HG03039 (cell line): ENCODE data around the gene LRRC36.

Experiments used
- ATAC-seq: cut with Tn5 transposase; IDR thresholded peaks from one replicate; pipeline ENCODE4 v1.9.1; 2021; ENCODE audit warnings: mild to moderate bottlenecking, moderate library complexity; ENCODE audit not compliant: unreplicated experiment

Gene LRRC36

DNA sequence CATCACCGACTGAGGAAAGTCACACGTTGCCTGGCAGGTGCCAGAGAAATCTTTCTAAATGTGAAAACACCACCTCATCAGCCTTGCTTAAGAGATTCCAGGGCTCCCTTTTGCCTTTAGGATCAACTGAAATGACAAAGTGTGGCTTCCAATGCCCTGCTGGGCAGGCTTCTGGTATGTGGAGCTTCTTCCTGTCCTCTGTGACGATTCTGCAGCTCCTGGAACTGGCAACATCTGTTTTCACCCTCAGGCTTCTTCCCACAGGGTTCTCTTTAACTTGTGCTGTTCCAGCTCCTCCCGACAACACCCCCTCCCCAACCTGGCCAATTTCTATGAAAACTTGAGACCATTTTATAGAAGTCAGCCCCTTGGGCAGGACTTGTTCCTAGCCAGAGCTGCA is 94.4 kb downstream of the LRRC36 start:
- no peak for ATAC-seq

DNA sequence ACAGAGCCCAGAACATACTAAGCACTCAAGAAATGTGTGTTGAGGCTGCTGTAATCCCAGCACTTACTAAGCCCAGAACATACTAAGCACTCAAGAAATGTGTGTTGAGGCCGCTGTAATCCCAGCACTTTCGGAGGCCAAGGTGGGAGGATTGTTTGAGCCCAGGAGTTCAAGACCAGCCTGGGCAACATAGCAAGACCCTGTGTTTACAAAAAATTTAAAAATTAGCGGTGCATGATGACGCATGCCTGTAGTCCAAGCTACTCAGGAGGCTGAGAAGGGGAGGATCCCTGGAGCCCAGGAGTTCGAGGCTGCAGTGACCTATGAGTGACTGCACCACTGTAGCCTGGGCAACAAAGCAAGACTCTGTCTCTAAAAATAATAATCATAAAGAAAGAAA is 96.4 kb downstream of the LRRC36 start:
- no peak for ATAC-seq

DNA sequence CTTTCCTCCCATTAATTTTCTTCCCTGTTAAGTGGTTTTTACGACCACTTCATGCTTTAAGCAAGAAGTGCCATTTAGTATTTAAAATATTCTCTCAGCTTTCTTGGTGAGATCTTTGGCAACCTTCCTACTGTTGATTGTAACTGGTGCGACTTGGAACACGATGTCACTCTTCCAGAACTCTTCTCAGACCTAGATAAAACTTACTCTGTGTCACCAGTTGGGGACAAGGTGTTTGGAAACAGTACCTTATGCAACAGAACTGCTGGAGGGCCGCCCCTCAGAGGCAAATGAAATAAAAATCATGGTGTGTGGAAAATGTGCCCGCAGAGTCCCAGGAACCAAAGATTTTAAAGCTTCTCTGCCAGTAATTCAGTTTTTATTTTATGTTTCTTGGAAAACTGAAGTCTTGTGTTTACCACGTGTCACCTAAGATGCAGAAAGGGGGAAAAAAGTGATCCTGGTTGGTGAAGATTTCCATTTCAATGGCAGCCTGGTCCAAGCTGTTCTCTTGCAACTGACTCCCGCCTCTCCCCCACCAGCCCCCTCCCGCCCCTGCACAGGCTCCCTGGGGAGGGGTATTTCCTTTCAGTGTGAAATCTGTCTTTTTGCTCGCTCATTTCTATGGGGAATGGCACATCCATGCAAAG is 97.1 kb downstream of the LRRC36 start:
- ATAC-seq = no peak

DNA sequence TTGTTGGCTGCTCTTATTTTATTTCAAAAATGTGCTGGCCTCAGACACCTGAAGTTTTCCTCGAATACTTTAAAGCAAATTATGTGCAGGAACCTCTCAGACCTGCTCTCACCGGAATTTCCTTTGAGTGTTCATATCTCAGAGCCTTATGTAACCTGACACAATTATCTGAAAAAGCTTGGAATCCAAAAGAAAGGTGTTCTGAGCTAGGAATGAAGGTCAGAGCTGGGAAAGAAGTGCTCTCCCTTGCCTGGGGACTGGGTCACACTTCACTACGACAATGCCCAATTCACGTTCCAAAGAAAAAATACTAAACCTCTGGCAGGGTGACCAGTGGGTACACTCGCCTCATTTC is 97.6 kb downstream of the LRRC36 start:
- ATAC-seq = no peak

DNA sequence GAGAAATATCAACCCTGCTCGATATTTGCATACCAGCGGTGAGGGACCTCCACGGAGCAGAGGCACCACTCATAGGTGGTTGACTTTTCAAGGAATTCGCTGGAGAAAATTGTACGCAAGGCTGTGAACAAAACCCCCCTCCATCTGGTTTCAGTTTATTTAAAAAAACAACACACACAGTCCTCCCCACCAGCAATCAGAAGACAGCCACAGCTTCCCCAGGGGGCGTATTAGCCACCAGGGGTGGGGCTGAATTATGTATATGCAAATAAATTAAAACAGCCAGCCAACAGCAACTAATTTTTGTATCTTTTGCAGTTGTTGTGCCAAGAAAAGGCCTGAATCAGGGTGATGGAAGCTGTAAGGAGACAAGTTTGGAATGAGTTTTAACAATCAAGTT is 98.4 kb downstream of the LRRC36 start:
- ATAC-seq = no peak

DNA sequence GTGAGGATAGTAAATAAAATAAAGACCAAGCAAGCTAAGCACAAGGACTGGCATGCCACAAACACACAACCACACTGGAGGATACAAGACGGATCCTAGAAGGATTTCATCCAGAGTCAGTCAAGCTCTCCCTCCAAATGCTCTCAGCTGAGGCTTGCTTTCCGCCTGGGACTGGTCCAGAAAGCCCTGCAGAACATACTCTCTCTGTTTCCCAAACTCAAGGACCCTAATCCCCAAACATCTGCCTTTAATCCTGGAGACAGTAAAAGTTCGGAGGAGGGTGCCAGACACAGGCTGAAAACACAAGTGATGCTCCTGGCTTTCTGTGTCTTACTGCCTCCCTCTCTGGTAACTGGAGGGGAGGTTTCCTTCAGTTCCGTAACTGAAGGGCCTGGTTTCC is 99.0 kb downstream of the LRRC36 start:
- no peak for ATAC-seq

DNA sequence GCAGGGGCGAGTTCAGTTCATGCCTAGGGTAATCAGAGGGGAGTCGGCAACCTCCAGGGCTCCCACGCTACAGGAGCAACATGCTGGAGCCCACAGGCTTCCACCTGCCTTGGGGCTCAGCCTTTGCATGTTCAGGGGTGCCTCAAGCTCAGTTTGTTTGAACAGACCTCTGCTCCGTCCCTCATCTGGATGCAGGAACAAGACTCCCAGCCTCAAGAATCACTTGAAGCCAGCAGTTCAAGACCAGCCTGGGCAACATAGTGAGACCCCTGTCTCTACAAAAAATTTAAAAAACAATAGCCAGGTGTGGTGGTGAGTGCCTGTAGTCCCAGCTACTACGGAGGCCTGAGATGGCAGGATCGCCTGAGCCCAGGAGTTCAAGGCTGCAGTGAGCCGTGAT is 99.4 kb downstream of the LRRC36 start:
- no peak for ATAC-seq

DNA sequence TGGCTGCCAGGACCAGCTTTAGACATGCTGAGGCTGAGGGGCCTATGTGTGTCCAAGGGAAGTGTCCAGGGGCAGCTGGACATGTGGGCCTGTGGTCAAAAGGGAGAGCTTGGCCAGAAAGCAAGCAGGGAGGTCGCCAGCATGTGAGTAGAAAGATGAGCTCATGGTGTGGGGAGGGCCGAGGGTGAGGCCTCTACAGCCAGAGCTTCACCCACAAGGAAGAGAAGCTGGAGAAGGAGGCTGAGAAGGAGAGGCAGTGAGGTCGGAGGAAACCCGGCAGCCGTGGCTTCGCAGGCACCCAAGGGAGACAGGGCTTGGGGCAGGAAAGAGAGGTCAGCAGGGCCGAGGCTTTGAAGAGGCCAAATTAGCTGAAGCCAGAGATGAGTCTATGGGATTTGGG is 100.3 kb downstream of the LRRC36 start:
- ATAC-seq = no peak

DNA sequence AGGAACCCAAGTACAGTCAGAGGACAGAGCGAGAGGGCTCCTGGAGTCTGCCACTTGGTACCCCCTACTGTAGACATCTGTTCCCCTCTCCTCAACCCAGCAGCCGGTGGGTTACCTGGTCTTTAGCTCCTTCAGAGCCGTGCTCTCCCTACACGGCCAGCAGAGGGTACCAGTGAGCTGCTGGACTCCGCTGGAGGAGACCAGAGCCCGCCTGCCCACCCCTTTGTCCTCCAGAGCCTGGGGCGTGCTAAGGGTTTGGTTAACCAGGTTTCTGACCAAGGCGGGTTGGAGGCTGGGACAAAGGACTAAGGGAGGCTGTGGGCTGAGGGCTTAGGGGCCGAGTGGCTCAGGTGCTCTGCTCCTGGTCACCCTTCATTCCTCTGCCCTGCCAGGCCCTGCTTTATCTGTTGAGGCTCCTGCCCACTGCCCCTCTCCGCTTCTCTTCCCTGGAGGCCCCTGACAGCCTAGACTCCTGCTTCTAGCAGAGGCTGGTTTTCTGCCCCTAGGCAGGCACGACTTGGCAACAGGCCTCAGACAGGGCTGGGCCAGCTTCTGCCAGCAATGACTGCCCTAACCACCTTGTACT is 101.6 kb downstream of the LRRC36 start:
- no peak for ATAC-seq

DNA sequence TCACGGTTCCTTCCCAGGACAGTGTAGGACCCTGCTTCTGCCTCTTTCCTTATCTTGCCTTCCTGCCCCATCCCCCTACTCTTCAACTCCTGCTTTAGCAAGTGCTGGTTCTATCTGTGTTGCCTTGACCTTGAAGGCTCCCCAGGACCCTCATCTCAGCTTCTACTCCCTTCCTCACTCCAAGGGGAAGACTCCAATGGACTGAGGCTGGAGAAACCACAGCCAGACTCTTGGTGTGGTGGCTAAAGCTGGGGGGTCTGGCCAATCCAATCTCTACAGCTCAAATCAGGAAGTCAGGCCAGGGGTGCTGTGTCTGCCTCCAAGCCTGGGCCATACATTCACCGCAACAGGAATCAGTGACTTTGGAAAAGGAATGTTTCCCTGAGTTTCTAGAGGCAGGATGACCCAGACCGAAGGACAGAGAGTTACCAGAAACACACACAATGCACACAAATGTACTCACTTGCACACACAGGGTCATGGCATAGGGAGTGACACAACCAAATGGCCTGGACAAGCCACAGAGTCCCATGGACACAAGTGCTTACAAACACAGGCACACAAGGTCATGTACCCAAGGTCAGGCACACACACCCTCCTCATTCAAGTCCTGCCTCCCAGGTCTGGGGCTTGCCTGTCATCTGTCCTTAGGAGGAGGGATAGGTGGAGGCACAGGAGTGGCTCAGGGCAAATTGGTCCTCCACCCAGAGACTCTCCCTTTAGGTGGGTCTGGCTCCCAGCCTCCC is 102.6 kb downstream of the LRRC36 start:
- no peak for ATAC-seq

DNA sequence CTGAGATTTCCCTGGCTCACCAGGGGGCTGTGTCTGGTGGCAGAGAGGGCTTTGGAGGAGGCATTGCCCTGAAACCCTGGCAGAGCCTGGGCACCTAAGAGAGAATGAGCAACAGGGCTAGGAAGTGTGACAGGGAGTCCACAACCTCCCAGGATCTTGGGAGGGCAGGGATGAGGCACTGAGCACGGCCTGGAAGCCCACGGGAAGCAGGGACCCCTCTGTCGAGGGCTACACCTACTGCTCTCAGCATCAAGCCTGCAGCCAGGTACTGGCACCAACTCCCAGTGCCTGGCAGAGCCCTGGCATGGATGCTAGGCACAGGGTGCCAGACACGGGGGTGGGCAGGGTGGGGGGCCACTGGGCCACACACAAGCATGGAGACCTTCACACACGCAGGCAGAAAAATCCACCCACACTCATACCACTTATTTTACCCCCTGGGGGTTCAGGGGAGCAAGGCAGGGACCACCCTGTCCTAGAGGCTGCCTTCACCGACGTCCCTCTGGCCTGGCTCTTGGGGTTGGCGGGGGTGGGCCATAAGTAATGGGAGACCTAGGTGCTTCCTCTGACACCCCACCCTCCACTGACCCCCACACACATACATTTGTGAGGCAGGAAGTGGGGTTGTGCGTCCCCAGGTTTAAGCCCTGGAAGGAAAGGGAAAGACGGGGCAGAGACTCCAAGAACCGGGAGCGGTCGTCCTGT is 103.3 kb downstream of the LRRC36 start:
- ATAC-seq = no peak

DNA sequence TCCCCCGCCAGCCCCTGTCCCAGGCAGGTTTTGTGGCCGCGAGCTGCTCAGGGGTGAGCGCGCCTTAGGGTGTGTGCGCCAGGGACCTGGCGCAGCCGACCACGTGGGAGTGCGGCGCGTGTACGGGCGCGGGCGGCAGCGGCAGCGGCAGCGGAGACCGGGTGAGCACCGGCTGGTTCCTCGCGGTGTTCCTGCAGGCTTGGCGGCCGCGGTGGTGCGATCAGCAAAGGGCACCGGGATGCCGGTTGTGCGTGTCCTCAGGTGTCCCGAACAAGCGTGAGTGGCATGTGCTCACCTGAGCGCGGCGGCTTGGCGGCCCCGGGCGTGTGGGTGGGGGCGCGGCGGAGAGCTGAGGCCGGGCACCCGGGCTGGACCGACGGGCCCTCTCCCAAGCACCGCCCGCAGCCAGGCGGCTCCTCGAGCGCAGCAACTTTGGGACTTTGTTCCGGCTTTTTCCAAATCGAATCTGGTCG is 103.9 kb downstream of the LRRC36 start:
- ATAC-seq = no peak

DNA sequence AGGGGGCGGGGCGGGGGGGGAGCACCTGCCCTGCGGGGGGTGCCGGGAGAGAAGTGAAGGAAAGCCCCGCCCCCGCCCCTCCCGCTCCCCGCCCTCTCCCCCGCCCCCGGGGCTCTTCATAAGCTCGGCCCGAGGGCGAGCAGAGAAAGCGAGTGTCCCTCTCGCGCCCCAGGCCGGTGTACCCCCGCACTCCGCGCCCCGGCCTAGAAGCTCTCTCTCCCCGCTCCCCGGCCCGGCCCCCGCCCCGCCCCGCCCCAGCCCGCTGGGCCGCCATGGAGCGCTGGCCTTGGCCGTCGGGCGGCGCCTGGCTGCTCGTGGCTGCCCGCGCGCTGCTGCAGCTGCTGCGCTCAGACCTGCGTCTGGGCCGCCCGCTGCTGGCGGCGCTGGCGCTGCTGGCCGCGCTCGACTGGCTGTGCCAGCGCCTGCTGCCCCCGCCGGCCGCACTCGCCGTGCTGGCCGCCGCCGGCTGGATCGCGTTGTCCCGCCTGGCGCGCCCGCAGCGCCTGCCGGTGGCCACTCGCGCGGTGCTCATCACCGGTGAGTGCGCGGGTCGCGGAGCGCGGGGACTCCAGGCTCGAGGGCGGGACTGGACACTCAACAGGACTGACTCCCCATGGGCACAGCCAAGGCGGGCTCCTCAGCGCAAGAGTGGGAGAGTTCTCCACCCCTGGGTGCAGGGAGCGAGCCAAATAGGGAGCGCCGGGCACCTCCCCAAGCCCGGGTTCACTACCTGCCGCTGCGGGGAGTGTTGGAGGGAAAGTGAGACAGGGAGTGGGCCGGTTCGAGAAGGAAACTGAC is 104.6 kb downstream of the LRRC36 start, which contains the start of gene HSD11B2:
Gene HSD11B2, plus strand, starts transcription at position 145 of the 798 bp plus-strand sequence. Its CDS starts 128 bp downstream, at position 273.
- no peak for ATAC-seq

DNA sequence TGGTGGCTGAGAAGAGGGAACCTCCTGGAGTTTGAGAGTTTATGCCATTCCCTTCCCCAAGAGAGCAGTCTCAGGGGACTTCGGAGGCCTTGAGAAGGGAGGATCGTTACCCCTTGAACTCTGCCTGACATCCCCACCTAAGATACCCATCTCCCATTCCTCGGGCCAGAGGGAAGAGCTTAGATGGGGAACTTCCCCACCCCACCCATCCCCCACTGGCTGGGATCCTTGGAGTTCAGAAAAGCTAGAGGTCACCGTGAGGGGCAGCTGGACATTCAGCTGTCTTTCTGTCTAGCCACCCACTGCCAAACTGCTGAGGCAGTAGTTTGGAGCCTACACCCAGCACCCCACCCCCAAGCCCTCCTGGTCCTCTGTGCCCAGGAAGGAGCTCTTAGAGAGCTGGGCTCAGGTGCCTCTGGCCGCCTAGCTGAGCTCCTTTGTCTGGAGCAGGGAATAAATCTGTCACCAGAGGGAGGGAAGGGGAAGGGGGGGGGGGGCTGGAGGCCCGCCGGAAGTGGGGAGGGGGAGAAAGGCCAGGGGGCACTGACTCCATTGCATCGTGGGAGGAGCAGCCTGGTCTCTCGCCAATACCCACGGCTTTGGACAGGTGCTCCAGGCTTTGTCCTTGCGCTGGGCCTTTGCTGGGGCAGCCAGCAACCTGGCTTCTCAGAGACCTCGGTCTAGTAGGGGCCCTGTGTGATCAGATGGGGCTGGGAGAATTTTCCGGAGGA is 105.3 kb downstream of the LRRC36 start:
- ATAC-seq = no peak

DNA sequence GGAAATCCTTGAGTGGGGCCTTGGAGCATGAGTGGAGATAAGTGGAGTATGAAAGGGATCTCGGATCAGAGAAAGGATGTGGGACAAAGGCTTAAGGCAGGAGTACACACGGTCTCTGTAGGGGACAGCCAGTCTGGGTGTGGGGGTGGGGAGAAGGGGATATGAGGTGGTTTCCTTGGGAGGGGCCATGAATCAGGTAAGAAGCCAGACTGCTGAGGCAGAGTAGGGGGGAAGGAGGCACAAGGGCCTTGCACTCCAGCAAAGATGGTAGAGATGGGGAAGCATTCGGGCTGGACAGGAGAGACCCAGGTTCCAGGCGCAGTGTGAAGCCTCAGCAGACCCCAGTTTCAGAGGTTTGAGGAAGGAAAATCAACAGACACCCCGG is 105.9 kb downstream of the LRRC36 start:
- no peak for ATAC-seq

DNA sequence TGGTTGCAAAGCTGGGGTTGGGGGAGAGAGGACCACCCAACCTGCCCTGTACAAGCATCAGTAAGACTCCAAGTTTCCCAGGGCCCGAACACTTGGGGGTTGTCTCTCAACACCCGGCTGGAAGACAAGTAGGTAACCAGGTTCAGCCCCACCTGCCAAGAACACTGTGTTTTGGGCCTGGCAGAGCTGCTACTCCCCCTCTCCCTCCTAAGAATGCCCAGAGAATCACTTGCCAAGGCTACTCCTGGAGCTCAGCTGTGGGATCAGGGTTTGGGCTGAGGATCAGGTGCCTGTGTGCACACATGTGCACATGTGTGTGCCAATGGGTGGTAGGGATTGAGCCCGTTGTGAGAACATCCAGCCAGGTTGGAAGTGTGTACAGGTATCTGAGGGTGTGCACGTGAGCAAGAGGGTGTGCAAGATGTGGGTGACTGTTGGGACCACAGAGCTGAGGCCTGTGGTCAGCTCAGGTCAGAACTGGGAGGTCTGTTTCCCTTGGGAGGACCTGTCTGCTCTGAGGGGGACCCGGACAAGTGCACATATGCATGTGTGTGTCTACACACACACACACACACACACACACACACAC is 106.6 kb downstream of the LRRC36 start:
- ATAC-seq = no peak
